Astrocyte of the hippocampus (primary cell): ENCODE data around the gene KRT3.
"Not testable (repeated sequence)": the region's sequence is repeated elsewhere in the genome, so short reads cannot be mapped to it uniquely, and the experiment has no call there.

Experiments used
- DNase-seq: peaks from one replicate; pipeline ENCODE4 v3.0.0; 2011; ENCODE audit warnings: low read depth, low spot score

The KRT3 gene

DNA sequence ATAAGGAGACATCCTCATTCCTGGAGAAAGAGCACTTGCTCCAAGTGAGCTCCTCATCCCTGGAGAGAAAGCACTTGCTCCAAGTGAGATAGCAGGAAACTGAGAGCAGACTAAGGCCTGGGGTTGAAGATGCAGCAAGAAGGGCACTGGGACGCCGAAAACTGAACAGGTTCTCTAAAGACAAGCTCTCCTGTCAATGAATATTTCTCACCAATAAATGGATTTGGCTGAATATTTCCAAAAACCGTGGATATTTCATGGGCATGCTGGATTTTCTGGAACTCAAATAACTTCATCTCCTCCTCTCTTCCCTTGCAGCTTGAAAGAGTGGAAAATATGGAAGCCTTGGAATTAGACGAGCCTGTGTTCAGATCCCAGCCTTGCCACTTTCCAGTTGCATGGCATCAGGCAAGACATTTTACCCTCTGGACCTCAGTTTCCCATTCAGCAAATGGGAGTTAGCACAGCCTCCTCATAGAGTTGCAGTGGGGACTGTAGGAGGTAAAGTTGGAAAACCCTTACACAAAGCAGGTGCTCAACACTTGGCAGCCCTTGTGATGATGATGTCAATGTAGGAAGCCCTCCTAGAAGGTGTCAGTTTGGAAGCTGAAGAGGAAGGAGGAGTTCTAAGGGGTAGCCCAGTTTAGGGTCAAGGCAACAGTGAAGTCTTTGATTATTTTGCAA is 14.4 kb downstream of the KRT3 start:
- DNase-seq = no peak

DNA sequence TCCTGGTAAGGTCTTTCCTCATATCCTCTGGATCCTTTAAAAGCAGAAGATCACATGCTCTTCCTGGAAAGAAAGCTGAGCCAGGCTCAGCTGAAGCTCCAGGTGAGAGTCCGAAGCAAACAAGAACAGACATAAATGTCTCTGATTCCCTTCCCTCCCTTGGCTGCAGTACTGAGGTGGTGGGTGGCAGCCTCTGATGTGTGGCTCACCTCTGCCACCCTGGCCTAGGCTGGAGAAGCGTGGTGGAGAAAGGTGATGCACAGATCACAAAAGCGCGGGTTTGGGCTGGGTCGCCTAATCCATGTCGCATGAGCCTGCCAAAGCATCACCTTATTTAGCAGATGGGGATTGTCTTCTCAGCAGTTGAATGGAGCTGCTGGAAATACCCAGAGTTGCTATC is 16.0 kb downstream of the KRT3 start:
- no peak for DNase-seq

DNA sequence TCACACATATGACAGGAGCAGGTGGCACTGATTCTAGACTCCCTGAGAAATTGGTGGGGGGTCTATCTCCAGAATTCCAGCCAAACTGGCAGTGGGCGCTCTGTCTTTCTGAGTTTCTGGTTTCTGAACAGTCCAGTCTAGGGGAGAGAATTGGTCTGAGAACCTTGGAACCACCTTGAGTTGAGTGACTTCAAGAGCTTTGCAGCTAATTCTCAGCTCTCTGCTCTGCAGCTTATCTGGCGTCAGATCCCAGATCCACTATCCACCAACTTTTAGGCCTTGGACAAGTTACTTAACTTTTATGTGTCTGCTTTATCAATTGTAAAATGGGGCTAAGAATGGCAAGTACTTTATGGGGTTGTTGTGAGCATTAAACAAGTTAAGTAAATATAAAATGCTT is 17.1 kb downstream of the KRT3 start:
- DNase-seq = no peak

DNA sequence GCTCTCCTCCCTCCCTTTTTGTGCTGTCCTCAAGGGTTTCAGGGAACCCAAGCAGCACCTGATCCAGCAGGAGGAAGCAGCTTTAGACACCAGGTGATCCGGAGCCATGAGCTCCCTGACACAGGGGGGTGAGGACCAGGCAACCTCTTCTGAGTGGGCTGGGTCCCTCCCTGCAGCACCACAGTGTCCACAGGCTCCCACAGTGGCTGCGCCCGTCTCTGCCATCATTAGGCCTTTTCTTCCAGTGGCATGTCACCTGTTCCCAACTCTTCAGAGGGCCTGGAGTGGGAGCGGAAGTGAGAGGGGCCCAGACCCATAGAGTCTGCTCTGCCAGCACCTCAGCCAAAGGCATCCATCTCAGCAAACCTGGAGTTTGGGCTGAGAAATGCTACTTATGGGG is 18.4 kb downstream of the KRT3 start:
- no peak for DNase-seq

DNA sequence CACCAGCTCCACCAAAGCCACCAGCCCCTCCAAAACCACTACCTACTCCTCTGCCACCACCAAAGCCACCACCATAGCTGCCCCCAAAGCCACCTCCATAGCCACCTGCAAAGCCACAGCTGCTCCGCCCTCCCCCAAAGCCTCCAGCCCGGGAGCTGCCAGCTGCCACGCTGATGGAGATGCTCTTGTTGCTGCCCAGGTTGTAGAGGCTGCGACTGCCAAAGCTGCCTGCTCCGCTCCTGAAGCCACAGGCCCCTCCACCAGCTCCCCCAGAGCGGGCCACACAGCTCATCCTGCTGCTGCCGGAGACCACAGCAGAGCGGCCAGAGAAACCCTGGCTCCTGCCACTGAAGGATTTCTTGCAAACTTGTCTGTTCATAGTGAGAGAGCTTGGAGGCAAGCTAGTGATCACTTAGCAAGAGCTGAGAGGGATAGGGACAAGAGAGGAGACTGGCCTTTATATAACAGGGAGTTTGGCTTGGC is 19.0 kb downstream of the KRT3 start, which contains the start of gene KRT76:
KRT76 (minus strand) TSS at position 433 of the 483 bp plus-strand sequence; CDS start at position 379, 54 bp downstream.
- DNase-seq = no peak

DNA sequence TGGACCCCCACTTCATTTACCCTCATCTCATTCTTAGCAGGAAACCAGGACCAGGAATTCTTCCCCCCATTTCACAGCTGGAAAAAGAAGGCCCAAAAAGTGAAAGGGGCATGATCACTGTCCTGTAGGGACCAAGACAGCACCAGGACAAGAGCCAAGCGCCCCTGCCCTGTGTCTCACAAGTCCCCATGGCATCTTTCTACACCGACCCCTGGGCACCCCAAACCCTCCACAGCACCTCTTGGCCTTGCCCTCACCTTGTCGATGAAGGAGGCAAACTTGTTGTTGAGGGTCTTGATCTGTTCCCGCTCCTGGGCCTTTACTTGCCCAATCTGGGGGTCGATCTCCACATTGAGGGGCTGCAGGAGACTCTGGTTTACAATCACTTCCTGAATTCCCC is 19.5 kb downstream of the KRT3 start:
- no peak for DNase-seq

DNA sequence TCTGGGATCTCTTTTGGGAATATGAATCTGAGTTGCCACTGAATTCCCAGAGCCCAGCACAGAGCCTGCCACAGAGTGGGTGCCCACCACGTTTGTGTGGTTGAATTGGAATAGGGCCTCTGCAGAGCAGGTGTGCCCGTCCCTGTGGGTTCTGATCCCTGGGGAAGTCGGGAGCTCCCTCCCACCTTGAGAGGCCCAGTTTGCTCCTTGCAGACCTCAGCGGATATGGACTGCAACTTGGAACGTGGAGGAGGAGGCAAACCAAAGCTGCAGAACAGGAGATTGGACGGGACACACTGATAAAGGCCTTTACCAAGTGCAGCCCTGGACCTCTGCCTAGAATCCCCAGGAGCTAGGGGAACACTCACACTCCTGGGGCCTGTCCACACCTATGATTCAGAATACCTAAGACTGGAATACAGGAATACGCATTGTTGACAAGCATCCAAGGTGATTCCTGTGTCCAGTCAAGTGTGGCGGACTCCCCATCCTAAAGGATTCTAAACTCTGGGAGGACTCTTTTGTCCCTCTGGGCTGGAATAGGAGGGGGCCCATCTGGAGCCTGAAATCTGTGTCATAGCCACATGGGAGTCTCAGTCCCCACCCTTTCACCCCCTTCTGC is 21.2 kb downstream of the KRT3 start:
- DNase-seq = no peak

DNA sequence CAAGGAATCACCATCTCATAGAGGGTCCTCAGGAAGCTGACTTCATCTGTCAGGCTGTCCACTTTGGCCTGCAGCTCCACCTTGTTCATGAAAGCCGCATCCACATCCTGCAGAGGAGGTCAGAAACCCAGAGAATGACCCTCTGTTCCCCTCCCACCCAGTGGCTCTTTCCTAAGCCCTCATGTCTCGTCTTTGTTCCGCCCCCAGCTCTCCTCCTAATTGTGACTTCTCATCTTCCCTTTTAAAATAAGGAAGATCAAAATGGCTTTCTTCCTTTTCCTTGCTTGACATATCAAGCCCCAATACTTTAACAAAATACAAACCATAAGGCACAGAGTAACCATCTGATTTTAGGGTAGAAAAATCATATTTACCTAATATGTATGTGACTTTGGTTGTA is 23.1 kb downstream of the KRT3 start:
- DNase-seq = no peak

DNA sequence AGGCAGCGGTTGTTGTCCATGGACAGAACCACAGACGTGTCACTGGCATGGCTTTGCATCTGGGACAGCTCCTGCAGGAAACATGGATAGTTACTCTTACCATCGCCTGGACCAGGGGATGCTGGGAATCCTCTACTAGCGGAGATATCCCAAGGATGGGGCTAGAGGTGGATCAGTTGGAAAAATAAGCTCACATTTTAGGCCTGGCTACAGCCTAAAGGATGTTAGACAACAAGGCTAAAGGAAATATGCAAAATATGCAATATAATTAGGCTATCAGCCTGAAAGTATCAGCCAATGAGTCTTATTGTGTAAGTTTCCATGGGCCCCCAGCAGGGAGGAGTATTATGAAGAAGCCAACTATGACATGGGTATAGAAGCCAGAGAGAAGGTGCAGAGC is 23.7 kb downstream of the KRT3 start:
- no peak for DNase-seq

DNA sequence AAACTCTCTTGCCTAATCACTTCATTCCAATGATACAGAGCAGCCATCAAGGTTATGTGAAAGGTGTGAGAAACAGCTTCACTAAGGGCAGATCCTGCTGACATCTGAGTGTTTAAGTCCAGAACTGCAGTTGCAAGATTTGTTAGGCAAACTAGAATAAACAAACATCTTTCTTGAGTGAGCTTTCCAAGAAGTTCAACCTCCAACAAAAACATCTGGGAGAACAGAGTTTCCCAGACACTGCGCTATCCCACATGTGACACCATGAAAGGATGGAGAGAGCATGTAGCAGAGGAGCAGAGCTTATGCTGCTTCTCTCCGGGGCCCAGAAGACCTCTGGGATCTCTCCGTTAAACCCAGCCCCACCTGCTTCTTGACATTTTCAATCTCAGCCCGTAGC is 24.4 kb downstream of the KRT3 start:
- DNase-seq = no peak

DNA sequence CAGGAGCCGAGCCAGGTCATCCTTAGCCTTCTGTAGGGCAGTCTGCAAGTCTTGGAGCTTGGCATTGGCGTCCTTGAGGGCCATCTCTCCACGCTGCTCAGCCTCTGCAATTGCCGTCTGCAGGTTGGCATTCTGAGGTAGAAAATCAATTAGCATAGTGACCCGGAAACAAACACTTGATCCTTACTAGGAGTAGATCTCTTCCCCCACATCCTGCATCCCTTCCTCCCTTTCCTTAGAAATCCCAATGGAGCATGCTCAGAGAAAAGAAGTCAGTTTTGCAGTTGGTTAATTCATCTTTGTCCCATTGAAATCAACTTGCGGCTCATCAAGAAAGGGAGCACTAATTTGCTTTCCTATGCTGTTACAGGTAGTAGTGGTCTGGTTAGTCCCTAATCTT is 24.8 kb downstream of the KRT3 start:
- DNase-seq = no peak

DNA sequence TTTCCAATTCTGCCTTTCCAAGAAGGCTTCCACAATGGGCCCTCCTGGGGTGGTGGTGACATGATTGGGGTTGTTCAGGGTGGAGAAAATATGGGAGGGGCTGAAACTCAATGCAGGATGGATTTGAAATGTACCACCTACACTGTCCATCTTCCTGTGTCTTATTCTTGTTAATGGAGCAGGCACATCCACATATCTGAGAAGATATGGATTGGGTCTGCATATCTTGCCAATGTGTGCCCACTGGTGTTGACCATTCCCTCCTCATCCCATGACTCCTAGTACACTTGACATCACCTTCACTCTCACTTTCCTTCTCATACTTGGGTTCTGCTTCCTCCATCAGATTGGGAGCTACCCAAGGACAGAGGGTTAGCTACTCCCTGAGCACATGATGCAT is 26.0 kb downstream of the KRT3 start:
- no peak for DNase-seq

DNA sequence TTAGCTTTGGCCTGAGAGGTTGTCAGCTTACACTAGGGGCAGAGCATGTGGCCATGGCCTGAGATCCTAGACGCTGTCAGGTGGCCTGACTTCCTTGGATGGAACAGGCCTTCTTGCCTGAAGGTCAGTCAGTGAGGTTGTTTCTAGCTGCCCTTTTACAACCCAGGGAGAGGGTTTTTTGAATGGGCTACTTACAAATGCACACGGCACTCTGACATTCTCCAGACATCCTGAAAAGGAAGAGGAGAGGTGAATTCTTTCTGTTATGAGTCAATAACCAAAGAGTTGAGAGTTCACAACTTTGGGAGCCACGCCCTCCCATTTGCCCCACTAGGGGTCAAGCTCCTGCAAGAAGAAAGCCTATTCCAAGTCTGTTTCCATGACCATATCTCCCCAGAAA is 26.6 kb downstream of the KRT3 start:
- DNase-seq = no peak

DNA sequence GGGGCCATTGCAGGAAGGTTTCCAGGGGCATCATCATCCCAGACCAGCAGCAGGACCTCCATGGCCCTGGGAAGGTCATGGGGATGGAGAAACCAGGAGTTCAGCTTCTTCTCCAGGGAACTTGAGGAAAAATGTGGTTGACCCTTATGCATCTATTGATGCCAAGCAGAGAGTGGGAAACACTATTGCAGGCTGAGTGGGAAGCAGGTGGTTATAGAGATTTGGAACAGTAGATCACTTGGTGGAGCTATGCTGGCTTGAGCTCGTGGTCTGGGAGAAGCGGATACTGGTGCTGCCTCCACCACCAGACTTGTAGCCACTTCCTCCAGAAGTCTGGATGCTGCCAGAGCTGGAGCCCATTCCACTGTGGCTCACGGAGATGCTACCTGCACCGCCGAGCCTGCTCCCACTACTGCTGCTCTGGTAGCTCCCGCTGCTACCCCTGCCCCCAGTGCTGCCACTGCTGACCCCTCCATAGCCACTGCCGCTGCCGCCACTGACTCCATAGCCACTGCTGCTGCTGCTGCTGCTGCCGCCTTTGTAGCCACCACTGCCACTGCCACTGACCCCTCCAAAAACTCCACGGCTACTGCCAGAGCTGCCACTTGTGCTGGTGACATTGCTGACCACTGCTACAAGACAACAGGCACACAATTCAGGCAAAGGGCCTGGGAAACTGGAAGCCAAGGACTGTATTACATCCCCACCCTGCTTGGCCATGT is 27.3 kb downstream of the KRT3 start:
- DNase-seq = no peak

DNA sequence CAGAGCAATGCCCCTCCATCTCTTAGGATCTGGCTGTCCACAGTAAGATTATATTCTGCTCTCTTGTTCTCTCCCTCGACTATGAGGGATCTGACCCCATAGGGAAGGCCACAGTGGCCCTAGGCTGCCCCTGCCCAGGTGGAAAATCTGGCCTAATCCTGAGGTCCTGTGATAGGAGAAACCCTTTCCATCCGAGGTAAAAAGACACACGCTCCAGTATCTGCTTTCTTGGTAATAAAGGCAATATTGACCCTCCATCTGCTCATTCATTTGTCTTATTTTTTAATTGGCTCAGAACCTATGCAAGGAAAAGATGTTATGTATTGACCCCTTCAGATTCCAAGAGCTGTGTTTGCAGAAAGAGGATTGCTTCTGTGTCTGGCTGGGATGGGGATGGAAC is 28.5 kb downstream of the KRT3 start:
- DNase-seq = no peak

DNA sequence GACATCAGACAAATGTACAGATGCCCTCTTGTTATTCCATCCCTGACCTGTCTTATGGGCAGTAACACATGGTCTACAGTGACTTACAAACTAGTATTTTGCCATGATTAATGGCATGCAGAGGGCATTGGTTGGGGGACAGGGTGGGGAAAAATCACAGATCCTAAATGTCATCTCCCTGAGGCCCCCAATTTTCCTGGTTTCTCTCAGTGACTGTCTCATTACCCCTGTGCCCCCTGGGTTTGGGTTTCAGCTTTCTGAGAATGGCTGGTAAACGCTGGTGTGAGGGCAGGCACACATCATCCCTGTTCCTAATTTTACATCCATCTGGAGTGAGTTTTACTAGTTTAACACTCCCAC is 28.9 kb downstream of the KRT3 start:
- DNase-seq = no peak

DNA sequence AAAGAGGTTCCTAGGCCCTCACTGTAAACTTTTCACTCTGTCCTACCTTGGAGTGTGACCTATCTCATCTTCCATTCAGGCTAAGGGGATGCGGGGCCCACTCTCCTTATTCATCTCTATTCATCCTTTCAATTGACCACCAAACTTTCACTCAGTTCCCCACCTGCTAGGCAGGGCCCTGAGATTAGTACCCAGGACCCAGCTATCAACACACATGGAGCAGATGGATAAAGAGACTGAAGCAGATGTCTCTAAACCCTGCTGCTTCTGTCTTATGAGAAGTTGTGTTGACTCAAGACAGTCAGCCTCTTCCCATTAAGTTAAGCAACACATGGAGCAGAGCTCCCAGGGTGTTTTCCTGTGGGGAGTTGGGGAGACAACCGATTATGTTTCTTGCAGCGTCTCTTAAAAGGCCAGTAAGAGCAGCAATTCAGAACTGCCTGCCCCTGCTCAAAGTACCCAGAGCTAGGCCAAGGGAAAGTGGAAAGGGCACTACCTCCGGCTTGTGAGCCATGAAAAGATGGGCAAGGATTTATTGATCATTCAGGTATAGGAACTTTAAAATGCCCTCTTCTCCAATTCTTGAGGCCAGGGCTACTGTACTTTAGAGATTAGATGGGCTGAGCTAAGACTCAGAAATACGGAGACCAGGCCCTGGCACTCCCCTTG is 29.4 kb downstream of the KRT3 start:
- no peak for DNase-seq

DNA sequence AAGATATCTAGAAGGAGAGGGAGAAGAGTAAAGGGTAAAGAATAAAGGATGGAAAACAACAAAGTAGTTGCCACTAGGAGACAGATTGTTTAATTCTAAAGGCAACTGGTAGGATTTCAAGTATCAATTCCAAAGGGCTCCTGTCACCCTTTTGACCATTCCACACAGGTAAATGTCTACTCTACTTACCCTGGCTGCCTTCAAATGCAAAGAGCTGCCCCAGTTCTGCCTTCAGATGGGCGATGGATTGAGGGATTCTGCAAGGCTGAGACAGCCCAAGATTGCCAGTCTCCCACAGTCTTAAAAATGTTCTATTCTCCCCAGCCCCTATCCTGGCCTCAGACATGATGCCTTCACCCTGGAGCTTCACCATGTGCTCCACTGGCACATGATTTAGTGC is 30.2 kb downstream of the KRT3 start:
- DNase-seq = no peak

DNA sequence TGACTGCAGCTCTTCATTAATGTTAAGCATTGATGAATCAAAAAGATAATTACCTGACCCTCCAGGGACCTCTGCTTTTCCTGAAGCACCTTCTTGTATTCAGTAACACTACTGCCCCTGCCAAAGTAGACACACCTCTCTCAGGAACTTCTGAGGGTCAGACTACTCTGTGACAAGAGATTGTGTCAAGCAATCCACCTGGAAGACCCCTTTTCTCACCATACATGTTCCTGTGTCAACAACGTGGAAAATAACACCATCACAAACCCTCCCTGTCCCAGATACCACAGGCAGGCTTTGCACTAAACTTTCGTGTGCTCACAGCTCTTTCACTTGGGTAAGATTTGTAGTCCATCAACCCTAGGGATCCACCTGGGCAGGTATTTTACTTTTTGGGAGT is 31.9 kb downstream of the KRT3 start:
- no peak for DNase-seq

DNA sequence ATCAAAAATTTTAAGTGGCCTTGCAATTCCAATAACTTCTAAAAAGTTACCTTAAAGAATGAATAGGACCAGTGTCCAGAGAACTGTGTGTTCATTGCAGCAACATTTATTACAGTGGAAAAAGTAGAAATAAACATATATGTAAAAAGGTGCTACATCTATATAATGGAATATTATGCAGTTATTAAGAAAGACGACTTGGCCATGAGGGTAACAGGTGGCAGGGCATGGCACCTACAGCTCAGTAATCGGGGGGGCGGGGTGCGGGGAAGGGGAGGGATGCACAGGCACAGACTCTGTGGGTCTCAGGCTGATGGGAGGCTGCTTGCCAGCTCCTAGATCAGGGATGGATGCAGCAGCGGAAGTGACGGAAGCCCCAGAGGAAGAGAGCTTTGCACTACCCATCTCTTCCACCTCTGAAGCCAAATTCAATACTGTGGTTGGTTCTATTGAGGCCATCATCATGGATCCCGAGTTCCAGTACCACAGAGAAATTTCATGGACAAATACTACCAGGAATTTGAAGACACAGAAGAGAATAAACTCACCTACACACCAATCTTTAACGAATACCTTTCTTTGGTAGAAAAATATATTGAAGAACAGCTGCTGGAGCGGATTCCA is 32.8 kb downstream of the KRT3 start:
- DNase-seq = no peak

DNA sequence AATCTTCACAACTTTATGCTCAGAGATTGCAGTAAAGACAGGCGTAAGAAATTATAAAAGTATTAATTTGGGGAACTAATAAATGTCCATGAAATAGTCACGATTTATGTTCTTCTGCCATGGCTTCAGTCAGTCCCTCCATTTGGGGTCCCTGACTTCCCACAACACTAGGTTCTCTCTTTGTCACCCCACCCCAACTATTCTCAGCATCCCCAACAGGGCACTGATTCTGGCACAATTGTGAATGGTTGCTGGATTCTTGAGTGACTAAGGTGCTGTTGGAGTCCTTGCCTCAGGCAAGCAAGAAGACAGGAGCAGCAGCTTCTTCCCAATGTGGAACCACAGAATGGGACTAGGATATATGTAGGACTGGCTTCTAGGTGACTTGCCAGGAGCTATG is 34.1 kb downstream of the KRT3 start:
- no peak for DNase-seq

DNA sequence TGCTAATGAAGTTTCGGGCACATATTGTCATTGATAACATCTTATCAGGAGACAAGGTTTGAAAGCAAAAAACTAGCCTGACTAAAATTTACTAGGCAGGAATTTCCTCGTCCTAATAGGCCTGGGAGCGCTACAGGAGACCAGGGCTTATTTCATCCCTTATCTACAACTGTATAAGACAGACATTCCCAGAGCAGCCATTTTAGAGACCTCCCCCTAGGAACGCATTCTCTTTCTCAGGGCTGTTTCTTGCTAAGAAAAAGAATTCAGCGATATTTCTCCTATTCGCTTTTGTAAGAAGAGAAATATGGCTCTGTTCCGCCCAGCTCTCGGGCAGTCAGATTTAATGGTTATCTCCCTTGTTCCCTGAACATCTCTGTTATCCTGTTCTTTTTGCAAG is 34.7 kb downstream of the KRT3 start:
- not testable (repeated sequence) for DNase-seq
